HG03045 (cell line): ENCODE data around the gene MMP24.
A peak's percentile ranks its signal among the peaks of the same experiment; 100 is the strongest.

ENCODE experiments used
- ATAC-seq: cut with Tn5 transposase; IDR thresholded peaks from one replicate; pipeline ENCODE4 v1.9.1; 2021; ENCODE audit warnings: mild to moderate bottlenecking, moderate library complexity; ENCODE audit not compliant: unreplicated experiment

Gene MMP24

DNA sequence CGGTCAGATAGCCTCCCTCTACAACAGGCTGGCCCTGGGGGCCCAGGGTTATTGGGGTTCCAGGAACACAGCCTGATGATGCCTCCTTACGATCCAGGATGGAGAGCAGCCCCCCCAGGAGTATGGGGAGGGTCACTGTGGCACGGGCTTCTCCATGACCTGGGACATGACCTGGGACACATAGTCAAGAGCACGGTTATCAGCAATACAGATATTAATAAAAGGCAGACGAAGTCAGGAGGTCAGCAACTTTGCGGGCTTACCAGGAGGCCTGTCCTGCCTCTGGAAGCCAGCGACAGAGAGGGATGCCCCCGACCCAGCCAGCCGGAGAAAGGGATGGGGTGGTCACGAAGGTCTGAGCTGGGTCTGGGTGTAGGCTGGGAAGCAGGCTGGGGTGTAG is 50.6 kb downstream of the MMP24 start:
- ATAC-seq, result peak; percentile 10

DNA sequence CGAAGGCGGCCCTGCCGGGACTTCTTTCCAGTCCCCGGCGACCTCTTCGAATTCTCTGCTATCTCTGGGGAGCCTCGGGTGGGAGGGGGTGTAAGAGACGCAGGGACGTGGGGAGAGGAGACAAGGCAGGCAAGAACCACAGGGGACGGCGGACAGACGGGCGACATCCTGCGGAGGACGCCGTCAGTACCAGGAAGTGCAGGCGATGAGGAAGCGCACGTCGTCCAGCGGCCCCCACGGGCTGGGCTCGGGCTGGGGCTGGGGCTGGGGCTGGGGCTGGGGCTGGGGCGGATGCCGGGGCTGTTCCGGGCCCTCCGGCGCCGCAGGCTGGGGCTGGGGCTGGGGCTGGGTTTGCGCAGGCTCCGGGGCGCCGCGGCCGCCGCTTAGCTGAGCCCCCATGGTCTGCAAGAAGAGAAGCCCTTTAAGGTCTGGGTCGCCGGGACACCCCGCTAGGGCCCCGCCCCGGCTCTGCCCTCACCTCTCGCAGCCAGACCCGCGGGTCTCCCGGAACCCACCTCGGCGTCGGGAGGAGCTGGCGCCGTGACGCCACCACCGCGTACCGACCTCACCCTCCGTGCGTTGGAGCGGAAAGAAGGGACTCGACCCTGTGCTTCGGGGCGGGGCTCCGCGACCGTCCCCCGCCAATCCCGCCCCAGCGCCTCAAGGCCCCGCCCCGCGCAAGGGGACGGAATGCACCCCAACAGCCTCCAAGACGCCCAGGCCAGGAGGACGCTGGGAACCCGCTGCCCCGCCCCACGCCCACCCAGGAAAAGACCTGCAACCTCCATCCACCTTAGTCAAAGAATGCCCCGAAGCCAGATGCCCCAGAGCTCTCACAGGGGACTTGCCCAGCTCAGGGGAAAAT is 51.3 kb downstream of the MMP24 start, which contains the start of gene MMP24OS:
Gene MMP24OS (minus strand): TSS at position 592 of the 865 bp plus-strand sequence. CDS start 193 bp downstream, at position 399.
- peak; percentile 78 for ATAC-seq

DNA sequence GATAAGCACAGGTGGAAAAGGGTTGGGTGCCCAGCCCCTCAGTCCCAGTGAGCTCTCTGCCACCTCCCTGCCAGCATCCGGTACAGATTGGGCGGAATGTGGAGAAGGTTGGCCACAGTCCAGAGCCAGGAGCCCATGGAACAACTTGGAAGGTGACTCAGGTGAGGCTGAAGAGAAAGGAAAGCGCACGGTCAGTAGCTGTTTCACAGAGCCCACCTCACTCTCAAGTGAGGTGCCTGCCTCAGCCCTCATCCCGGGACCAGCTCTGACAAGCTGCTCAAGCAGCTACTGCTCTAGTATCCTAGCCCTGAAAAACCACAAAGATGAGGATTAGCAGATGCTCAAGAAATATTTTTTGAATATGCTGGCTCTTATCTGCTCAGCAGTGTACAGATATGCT is 52.5 kb downstream of the MMP24 start:
- ATAC-seq, result no peak

DNA sequence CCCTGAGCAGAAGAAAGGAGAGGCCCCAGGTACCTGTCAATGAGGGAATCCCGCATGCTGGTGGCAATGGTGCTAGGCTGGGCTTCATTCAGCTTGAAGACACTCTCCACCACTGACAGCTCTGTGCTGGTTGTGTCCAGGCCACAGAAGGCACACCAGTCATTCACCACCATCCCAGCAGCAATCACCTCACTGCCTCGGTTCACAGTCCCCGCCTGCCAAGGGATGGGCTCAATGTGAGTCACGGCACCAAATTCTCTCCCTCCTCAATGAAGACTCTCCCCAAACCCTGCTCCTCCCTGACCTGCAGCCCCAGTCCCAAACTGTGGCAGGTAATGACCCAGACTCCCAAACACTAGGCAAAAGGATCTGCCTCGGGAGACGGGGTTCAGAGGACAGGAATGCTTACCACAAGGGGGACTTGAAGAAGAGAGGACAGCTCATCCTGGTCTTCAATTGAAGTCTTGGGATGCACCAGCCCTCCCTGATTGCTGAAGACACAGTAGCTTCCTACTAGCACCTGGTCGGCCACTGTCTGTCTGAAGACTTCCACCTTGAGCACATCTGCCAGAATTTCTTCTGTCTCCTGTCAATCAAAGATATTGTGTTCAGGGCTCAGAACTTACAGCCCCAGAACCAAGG is 53.2 kb downstream of the MMP24 start:
- no peak for ATAC-seq

DNA sequence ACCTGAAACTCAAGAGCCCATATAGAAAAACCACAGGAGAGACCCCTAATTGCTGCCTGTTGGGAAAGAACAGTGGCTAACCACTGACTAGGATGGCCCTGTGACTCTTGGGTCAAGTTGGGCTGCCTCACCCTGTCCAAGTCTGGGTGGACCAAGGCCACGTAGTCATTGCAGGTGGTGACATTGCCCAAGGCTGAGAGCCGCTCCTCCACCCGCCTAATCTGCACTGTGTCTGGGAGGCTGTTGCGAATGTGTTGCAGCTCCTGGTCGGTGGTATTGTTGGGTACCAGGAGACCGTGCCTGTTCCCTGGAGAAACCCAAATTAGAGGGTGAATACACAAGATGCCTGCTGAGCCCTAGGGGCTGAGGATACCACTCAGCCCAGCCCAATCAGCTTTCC is 54.0 kb downstream of the MMP24 start:
- ATAC-seq, result no peak

DNA sequence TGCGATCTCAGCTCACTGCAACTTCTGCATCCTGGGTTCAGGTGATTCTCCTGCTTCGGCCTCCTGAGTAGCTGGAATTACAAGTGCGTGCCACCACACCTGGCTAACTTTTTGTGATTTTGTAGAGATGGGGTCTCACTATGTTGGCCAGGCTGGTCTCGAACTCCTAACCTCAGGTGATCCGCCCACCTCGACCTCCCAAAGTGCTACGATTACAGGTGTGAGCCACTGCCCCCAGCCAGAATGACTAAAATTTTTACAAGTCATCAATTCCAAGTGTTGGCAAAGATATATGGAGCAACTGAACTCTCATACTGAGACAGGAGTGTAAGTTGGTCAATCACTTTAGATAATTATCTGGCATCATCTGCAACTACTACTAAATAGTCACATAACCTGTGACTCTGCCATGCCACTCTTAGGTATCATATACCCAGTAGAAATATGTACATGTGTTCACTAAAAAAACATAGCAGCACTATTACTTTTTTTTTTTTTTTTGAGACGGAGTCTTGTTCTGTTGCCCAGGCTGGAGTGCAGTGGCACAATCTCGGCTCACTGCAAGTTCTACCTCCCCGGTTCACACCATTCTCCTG is 55.1 kb downstream of the MMP24 start:
- ATAC-seq, result no peak

DNA sequence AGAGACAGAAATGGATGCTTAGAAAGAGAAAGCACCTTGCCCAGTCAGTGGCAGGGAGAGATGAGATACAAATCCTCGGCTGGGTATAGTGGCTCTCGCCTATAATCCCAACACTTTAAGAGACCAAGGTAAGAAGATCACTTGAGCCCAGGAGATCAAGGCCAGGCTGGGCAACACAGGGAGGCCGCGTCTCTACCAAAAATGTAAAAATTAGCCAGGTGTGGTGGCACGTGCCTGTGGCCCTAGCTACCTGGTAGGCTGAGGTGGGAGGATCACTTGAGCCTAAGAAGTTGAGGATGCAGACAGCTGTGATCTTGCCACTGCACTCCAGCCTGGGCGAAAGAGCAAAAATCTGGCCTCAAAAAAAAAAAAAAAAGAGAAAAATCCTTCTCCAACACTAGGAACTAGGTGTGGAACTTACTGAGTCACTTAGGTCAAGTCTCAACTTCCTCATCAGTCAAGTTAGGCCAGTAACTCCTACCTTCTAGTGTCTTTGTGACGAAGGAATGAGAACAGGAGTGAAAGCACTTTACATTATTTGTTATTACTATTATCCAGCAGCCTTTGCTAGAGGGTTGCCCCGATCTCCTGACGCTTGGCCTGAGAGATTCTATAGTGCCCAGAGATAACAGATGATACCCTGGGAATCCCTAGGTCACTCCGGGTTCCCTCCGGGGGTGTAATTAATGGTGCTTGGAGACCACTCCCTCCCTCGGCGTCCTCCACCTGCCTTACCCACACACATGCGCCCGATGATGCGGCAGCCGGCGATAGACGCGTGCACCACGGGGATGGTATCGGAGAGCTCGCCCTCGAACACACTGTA is 57.2 kb downstream of the MMP24 start:
- ATAC-seq, result no peak

DNA sequence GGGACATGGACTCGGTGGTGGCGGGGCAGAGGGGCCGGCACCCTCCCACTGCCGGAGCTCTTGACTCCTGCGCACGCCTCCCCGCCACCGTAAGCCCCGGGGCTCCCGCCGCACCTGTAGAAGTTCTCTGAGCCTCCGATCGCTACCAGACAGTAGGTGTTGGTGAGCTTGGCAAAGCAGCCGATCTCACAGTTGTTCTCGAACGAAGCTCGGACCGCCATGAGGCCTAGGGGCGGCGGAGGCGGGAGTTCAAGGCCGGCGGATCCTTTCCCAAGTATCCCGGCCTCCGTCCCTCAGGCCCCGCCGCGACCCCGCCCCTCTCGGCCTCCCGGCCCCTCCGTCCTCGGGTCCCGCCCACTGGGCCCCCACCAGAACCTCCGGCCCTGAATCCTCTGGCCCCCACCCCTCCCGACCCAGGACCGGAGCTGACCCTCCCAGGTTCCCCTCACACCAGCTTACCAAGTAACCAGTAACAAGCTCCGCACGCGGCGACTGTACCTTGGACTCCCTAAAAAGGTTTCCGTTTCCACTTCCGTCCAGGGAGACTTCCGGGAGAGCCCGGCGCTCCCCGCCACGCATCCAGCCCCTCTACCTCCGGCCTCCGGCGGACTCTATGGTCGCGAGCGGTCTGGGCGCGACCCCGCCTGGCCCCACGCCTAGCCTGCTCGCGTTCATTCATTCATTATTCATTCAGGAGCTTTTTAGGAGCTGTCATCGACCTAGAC is 57.9 kb downstream of the MMP24 start, which contains the start of gene EIF6:
Gene EIF6 (minus strand): TSS at position 506 of the 725 bp plus-strand sequence. CDS start 285 bp downstream, at position 221.
- peak; percentile 75 for ATAC-seq

DNA sequence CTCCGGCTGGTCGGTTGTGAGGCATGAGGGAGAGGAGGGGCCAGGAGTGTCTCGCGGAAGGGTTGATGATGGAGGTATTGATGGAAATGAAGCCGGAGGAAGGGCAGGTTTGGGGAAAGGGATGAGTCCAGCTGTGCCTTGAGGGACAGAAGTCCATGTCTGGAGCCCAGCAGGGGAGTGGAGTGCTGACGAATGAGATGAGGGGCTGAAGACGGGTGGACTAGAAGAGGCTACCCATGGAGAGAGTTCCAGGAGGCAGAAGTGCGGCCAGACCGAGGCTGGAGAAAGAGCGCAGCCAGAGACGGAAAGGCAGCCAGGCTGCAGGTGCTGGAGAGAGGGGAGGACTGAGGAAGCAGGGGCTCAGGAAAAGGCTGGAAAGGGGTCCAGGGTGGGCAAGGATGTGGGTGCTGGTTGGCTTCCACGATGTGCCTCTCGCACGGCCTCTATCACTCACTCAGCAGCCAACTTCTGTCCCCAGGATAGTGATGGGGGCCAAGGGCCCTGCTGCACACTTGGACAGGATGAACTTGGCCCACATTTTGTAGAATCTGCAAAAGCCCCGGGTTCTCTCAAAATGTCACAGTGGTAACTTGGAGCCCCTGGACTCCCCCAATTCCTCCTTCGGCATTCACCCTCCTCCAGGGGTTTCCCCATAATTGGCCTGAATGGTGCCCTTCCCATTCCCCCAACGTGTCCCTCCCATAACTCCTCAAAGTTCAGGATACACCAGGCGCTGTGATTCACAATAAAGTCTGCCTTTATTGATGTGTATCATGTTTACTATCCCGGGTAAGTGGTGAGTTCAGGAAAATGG is 58.7 kb downstream of the MMP24 start:
- no peak for ATAC-seq

DNA sequence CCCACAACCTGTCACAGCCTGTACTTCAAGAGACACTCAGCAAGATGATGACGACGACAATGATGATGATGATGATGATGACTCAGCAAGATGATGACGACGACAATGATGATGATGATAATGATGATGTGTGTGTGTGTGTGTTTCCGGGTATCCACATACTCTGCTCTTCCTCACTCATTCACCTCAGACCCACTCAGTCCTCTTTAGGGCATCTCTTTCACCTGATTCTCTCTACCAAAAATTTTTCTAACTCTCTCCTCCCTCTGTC is 59.3 kb downstream of the MMP24 start:
- ATAC-seq, result no peak

DNA sequence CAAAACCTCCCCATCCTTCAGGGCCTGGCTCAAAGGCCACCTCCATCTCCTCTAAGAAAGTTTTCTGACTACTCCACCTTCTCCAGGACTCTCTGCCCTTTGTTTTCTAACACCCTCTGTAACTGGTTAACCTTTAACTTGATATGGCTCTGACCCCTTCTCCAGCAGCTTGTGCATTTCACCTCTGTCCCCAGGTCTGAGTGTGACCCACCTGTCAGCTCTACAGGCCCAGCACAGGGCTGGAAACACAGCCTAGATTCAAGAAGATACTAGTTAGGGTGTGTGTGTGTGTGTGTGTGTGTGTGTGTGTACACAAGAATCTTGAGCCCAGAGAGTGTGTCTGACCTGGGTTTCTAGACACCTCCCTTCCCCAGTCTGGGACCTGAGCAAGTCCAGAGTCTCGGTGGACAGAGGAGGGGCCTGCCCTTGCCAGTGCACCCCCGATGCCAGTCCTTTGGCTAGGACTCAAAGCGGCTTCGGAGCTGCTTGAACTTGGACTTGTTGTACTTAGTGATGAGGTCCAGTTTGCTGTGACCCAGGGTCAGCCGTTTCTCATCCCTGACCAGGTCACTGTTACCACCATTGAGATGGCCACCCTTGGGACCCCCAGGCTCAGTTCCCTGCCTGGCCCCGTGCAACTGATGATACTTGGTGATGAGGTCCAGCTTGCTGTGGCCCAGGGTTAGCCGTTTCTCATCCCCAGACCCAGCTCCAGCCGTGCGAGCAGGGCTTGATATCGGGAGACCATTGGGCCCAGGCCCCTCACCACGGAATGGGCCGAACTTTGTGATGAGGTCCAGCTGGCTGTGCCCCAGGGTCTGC is 59.8 kb downstream of the MMP24 start:
- ATAC-seq, result no peak

DNA sequence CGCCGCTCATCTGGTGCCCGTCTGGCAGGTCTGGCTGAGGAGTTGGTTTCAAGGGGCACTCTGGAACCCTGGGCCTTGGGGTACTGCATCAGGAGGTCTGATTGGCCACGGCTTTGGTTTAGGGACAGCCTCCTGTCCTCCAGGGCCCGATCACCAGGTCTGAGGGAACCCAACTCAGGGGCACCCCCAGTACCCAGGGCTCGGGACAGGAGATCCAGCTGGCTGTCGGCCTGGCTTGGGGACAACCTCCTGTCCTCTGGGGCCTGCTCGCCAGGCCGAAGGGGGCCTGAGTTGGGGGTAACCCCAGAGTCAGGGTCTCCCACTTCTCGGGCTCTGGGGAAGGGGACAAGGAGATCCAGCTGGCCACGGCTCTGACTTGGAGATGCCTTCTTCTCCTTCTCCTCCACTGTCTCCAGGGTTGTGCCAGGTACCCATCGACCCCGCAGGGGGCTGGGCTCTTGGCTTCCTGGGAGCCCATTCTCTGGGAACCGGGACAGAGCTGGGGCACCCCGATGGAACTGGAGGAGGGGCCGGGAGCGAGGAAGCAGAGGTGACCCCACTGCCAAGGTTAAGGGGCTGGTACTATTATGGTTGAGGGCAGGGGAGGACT is 60.5 kb downstream of the MMP24 start:
- ATAC-seq, result no peak

DNA sequence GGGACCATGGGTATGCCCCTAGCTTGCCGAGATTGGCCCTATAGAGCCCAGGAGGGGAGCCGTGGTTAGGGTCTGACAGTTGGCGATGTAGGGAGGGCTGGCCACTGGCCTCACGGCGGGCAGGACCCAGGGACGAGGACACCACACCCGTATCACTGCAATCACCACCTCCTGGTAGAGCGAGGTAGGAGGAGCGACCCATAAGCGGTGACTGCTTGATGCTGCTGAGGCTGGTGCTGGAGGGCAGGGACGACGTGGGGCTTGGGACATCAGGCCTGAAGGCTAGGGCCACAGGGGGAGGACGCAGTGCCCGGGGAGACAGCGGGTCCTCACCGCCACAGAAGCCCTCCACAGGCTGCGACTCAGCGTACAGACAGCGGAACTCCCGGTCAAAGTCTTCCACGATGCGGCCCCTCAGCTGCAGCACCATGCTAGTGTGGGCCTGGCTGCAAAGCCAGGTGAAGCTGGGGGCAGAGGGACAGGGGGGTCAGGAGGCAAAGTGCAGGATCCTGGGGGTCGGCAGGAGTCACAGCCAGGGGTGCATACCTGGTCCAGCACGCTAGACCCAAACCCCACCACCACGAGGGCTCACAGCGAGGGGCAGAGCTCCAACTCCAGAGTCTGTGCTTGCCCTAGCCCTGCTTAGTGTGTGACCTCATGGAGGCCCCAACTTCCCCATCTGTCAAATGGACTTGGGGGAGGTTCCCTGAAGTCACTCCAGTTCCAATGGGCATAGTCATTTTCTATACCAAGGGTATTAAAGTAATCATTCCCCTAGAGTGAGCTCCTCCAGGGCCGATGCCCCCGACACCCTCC is 61.2 kb downstream of the MMP24 start:
- no peak for ATAC-seq

DNA sequence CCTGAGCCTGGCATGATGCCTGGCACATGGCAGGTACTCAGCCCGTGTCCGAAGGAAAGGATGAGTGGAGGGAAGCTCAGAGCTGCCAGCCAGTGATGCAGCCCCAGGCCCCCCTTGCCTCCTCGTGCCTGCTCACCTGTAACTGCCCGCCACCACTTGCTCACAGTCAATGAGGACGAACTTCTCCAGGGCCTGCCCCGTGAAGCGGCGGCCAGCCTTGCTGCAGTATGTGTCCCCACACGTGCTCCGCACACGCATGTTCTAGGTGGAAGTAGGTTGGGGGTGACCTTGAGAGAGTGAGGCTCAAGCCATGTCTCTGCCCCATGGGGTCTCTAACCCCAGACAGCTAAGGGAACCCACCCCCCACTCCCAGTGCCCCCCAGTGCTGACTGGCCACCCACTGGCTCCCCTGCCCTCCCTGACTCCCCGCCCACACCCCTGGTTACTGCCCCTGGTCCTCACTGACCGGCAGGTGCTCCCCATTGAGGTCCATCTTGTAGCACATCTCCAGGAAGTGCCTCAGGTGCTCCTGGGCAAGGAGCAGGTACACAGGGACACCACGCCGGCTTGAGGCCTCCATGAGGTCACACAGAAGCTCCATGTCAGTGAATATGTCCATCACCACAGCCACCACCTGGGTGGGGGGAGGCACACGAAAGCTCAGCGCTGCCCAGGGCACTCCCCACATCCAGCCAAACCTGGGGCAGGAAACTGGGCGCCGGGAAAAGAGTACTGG is 62.0 kb downstream of the MMP24 start:
- ATAC-seq, result no peak

DNA sequence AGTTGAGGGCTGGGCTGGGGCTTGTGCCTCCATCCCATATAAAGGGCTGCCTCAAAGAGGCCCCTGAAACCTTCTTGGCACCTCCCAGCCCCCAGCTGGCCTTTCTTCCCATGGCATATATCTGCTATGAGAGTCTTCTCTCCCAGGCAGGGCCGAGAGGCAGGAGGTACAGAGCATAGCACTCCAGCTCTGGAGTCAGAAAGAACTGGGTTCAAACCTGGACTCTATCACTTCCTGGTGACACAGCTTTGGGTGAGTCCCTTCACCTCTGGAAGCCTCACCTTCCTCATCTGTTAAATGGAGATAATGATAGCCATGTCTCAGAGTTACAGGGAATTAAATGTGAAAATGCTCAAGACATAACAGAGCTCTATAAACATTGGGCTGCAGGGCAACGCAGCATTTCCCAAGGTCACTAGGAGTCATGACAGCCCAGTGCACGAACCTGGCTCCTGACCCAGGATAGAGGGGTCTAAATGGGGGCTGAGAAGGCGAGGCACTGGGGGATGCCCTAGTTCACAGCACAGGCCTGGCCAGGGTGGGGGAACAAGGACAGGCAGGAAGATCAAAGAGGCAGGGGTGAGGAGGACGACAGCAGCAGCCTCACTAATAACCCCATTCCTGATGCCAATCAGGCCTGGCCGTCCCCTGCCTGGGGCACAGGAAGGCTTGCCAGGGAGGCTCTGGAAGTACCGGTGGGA is 63.8 kb downstream of the MMP24 start:
- no peak for ATAC-seq

DNA sequence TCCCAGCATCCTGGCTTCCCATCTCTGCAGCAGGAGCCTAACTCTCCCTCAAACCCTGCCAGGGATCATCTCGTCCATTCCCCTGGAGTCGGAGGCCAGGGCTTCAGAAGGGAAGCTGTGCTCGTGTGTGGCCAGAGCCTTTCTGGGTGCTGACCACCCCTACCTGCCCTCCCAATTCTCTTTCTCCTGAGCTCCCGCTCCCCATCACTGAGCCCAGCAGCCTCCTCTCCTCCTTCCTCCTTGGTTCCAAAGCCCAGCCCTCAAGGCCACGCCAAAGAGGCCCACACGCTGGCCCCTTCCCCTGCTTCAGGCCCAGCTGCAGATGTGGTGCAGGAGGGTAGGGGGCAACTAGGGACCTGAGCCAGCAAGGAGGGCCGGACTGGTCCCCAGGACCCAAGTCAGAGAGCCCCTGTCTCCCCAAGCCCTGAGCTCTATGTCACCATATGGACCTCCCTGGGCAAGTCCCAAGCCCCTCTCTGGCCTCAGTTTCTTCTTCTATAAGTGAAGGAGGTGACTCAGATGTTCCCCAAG is 64.5 kb downstream of the MMP24 start:
- ATAC-seq, result no peak
